Measurements from ENCODE around the gene UNC5CL.
A peak's percentile ranks its signal among the peaks of the same experiment; 100 is the strongest.

The UNC5CL gene

GRCh38 chr6:41050536-41050935, 11.5 kb upstream of the UNC5CL start:
- no peak for ATAC-seq
- no peak overlapping the region for H3K27ac Mint-ChIP-seq

GRCh38 chr6:41049955-41050354, 10.9 kb upstream of the UNC5CL start:
- Mint-ChIP-seq H3K4me3 (no peak overlapping the region), H3K36me3 (peaks cover 20% of the 10 kb centered on the region), H3K27me3 (no peaks in the 10 kb centered on the region), H3K27ac (no peak overlapping the region), H3K4me1 (peaks cover 21% of the 10 kb centered on the region), H3K9me3 (no peaks in the 10 kb centered on the region)
- ATAC-seq, result no peak

More at GRCh38 chr6:41050536-41050935, 11.5 kb upstream of the UNC5CL start:
- Mint-ChIP-seq H3K36me3 (peaks cover 20% of the 10 kb centered on the region), H3K9me3 (no peaks in the 10 kb centered on the region), H3K27me3 (no peaks in the 10 kb centered on the region), H3K4me3 (no peak overlapping the region), H3K4me1 (peaks cover 21% of the 10 kb centered on the region)

GRCh38 chr6:41049521-41049920, 10.5 kb upstream of the UNC5CL start:
- ATAC-seq, result no peak
- no peak overlapping the region for H3K4me3 Mint-ChIP-seq
- peaks cover 20% of the 10 kb centered on the region for H3K36me3 Mint-ChIP-seq
- no peak overlapping the region for H3K27ac Mint-ChIP-seq
- H3K4me1 Mint-ChIP-seq, result peaks cover 21% of the 10 kb centered on the region
- H3K27me3 Mint-ChIP-seq, result no peaks in the 10 kb centered on the region
- H3K9me3 Mint-ChIP-seq, result no peaks in the 10 kb centered on the region

- Mint-ChIP-seq H3K36me3 (peaks cover 26% of the 10 kb centered on the region), H3K27me3 (no peaks in the 10 kb centered on the region), H3K9me3 (no peaks in the 10 kb centered on the region), H3K27ac (no peak overlapping the region), H3K4me1 (peaks cover 18% of the 10 kb centered on the region), H3K4me3 (no peak overlapping the region)
- no peak for ATAC-seq
Measured at GRCh38 chr6:41047745-41048732, 9.0 kb upstream of the UNC5CL start.

GRCh38 chr6:41047306-41047705, 8.3 kb upstream of the UNC5CL start:
- H3K4me3 Mint-ChIP-seq, result no peak overlapping the region
- H3K4me1 Mint-ChIP-seq, result peaks cover 10% of the 10 kb centered on the region
- H3K9me3 Mint-ChIP-seq, result no peaks in the 10 kb centered on the region
- H3K36me3 Mint-ChIP-seq, result peaks cover 26% of the 10 kb centered on the region
- no peaks in the 10 kb centered on the region for H3K27me3 Mint-ChIP-seq
- H3K27ac Mint-ChIP-seq, result no peak overlapping the region
- ATAC-seq, result no peak

- H3K27ac Mint-ChIP-seq, result no peak overlapping the region
Measured at GRCh38 chr6:41046084-41046483, 7.1 kb upstream of the UNC5CL start.

GRCh38 chr6:41045664-41046063, 6.6 kb upstream of the UNC5CL start:
- no peaks in the 10 kb centered on the region for H3K4me1 Mint-ChIP-seq
- H3K9me3 Mint-ChIP-seq, result no peaks in the 10 kb centered on the region
- no peak for ATAC-seq
- H3K27ac Mint-ChIP-seq, result no peak overlapping the region
- no peak overlapping the region for H3K4me3 Mint-ChIP-seq
- H3K27me3 Mint-ChIP-seq, result no peaks in the 10 kb centered on the region
- peaks cover 21% of the 10 kb centered on the region for H3K36me3 Mint-ChIP-seq

More at GRCh38 chr6:41046084-41046483, 7.1 kb upstream of the UNC5CL start:
- no peaks in the 10 kb centered on the region for H3K27me3 Mint-ChIP-seq
- no peaks in the 10 kb centered on the region for H3K4me1 Mint-ChIP-seq
- H3K4me3 Mint-ChIP-seq, result no peak overlapping the region
- H3K36me3 Mint-ChIP-seq, result peaks cover 21% of the 10 kb centered on the region
- no peak for ATAC-seq
- no peaks in the 10 kb centered on the region for H3K9me3 Mint-ChIP-seq

GRCh38 chr6:41043151-41043550, 4.1 kb upstream of the UNC5CL start:
- H3K4me3 Mint-ChIP-seq, result no peak overlapping the region
- H3K27me3 Mint-ChIP-seq, result no peaks in the 10 kb centered on the region
- H3K9me3 Mint-ChIP-seq, result no peaks in the 10 kb centered on the region
- peaks cover 16% of the 10 kb centered on the region for H3K36me3 Mint-ChIP-seq
- H3K4me1 Mint-ChIP-seq, result no peaks in the 10 kb centered on the region
- ATAC-seq, result no peak
- no peak overlapping the region for H3K27ac Mint-ChIP-seq

GRCh38 chr6:41042226-41043055, 3.4 kb upstream of the UNC5CL start, which contains the start of gene TSPO2:
TSS of gene TSPO2 (plus strand) at chr6:41042467. CDS start at chr6:41042986, 519 bp downstream.
- Mint-ChIP-seq H3K27ac (no peak within 1 kb of the TSS), H3K4me1 (no peaks in the 10 kb centered on the region), H3K9me3 (no peaks in the 10 kb centered on the region), H3K27me3 (no peaks in the 10 kb centered on the region), H3K36me3 (peaks cover 10% of the 10 kb centered on the region), H3K4me3 (no peak within 1 kb of the TSS)
- no peak for ATAC-seq

- Mint-ChIP-seq H3K27ac (no peak overlapping the region), H3K4me3 (no peak overlapping the region)
Measured at GRCh38 chr6:41040940-41041536, 2.0 kb upstream of the UNC5CL start.

GRCh38 chr6:41040101-41040939, 1.3 kb upstream of the UNC5CL start:
- no peak for ATAC-seq
- no peak overlapping the region for H3K27ac Mint-ChIP-seq
- H3K4me1 Mint-ChIP-seq, result no peaks in the 10 kb centered on the region
- H3K4me3 Mint-ChIP-seq, result no peak overlapping the region
- H3K9me3 Mint-ChIP-seq, result no peaks in the 10 kb centered on the region
- H3K36me3 Mint-ChIP-seq, result peaks cover 10% of the 10 kb centered on the region
- H3K27me3 Mint-ChIP-seq, result no peaks in the 10 kb centered on the region

More at GRCh38 chr6:41040940-41041536, 2.0 kb upstream of the UNC5CL start:
- ATAC-seq, result no peak
- no peaks in the 10 kb centered on the region for H3K27me3 Mint-ChIP-seq
- no peaks in the 10 kb centered on the region for H3K4me1 Mint-ChIP-seq
- H3K9me3 Mint-ChIP-seq, result no peaks in the 10 kb centered on the region
- H3K36me3 Mint-ChIP-seq, result peaks cover 10% of the 10 kb centered on the region

GRCh38 chr6:41038205-41038604, 816 bp downstream of the UNC5CL start:
- ATAC-seq, result no peak
- peaks cover 6% of the 10 kb centered on the region for H3K36me3 Mint-ChIP-seq
- H3K27me3 Mint-ChIP-seq, result no peaks in the 10 kb centered on the region
- H3K9me3 Mint-ChIP-seq, result no peaks in the 10 kb centered on the region
- H3K4me3 Mint-ChIP-seq, result no peak overlapping the region
- H3K4me1 Mint-ChIP-seq, result no peaks in the 10 kb centered on the region
- H3K27ac Mint-ChIP-seq, result no peak overlapping the region

- Mint-ChIP-seq H3K36me3 (peaks cover 5% of the 10 kb centered on the region), H3K4me3 (no peak overlapping the region), H3K9me3 (no peaks in the 10 kb centered on the region), H3K4me1 (no peaks in the 10 kb centered on the region), H3K27ac (peak overlapping the region; percentile 30), H3K27me3 (no peaks in the 10 kb centered on the region)
- ATAC-seq, result no peak
Measured at GRCh38 chr6:41037107-41037900, 1.7 kb downstream of the UNC5CL start.

- no peak for ATAC-seq
- H3K9me3 Mint-ChIP-seq, result no peaks in the 10 kb centered on the region
- no peaks in the 10 kb centered on the region for H3K4me1 Mint-ChIP-seq
- no peaks in the 10 kb centered on the region for H3K36me3 Mint-ChIP-seq
- H3K27ac Mint-ChIP-seq, result peak overlapping the region; percentile 30
- H3K27me3 Mint-ChIP-seq, result no peaks in the 10 kb centered on the region
- H3K4me3 Mint-ChIP-seq, result no peak overlapping the region
Measured at GRCh38 chr6:41036601-41037000, 2.4 kb downstream of the UNC5CL start.
